DOHH2 (cell line): Measurements from ENCODE around the gene SMIM33.

Experiments
- H3F3A ChIP-seq: fragments of 200-600 bp; sonication (generic), shearing (Covaris generic); 2 replicates; pipeline ENCODE4 v1.6.0; 2016; ENCODE audit warnings: antibody characterized with exemption, mild to moderate bottlenecking; ENCODE audit not compliant: control insufficient read depth, insufficient read depth
- H3K27ac ChIP-seq: fragments of 200-600 bp; sonication (generic); 2 replicates; pipeline ENCODE4 v1.5.1; 2014; ENCODE audit warnings: low read depth, mild to moderate bottlenecking, low read length, moderate library complexity
- H3K27me3 ChIP-seq: fragments of 200-600 bp; sonication (generic); 2 replicates; pipeline ENCODE4 v1.6.1; 2014; ENCODE audit warnings: mild to moderate bottlenecking, low read length, mixed read lengths; ENCODE audit not compliant: control insufficient read depth
- H3K36me3 ChIP-seq: fragments of 200-600 bp; sonication (generic); 2 replicates; pipeline ENCODE4 v1.6.1; 2014; ENCODE audit warnings: mild to moderate bottlenecking, low read length, moderate library complexity, mixed read lengths; ENCODE audit not compliant: control insufficient read depth
- H3K4me1 ChIP-seq: fragments of 200-600 bp; sonication (generic); 2 replicates; pipeline ENCODE4 v1.6.1; 2014; ENCODE audit warnings: mild to moderate bottlenecking, low read length, mixed read lengths; ENCODE audit not compliant: control insufficient read depth
- H3K4me2 ChIP-seq: fragments of 200-600 bp; sonication (generic); 2 replicates; pipeline ENCODE4 v1.6.0; 2014; ENCODE audit warnings: mild to moderate bottlenecking, low read length, moderate library complexity
- H3K4me3 ChIP-seq: fragments of 200-600 bp; sonication (generic); 2 replicates; pipeline ENCODE4 v1.5.1; 2014; ENCODE audit warnings: mild to moderate bottlenecking, low read length, mixed read lengths
- H3K79me2 ChIP-seq: fragments of 200-600 bp; sonication (generic); 2 replicates; pipeline ENCODE4 v1.6.1; 2014; ENCODE audit warnings: mild to moderate bottlenecking, low read length, mixed read lengths; ENCODE audit not compliant: control insufficient read depth
- H3K9me2 ChIP-seq: fragments of 200-600 bp; sonication (generic); replicated peaks from 2 replicates; pipeline ENCODE4 v1.6.1; 2014; ENCODE audit warnings: mild to moderate bottlenecking, low read length, mixed read lengths; ENCODE audit not compliant: control insufficient read depth
- H3K9me3 ChIP-seq: fragments of 200-600 bp; sonication (generic); 2 replicates; pipeline ENCODE4 v1.6.1; 2014; ENCODE audit warnings: antibody characterized with exemption, low read length, mixed read lengths; ENCODE audit not compliant: control insufficient read depth, insufficient read depth
- H4K20me1 ChIP-seq: fragments of 200-600 bp; sonication (generic); 2 replicates; pipeline ENCODE4 v1.6.0; 2014; ENCODE audit warnings: low read depth, mild to moderate bottlenecking, antibody characterized with exemption, low read length, moderate library complexity; ENCODE audit not compliant: control insufficient read depth, insufficient read depth
- CTCF ChIP-seq: fragments of 200-600 bp; sonication (generic); IDR thresholded peaks from one replicate; pipeline ENCODE4 v1.5.1; 2014; ENCODE audit warnings: antibody characterized with exemption, mild to moderate bottlenecking, low read depth, low read length; ENCODE audit not compliant: poor library complexity, severe bottlenecking
- EZH2phosphoT487 ChIP-seq: fragments of 200-600 bp; sonication (generic); IDR thresholded peaks from 2 replicates; pipeline ENCODE4 v1.6.1; 2017; ENCODE audit warnings: borderline replicate concordance, mild to moderate bottlenecking, antibody characterized with exemption, low read length, moderate library complexity, mixed read lengths

Gene SMIM33

GRCh38 chr5:139494256-139494655 lies 23.5 kb downstream of the SMIM33 start:
- no peaks in the 10 kb centered on the region for H3F3A ChIP-seq
- H3K4me3 ChIP-seq: no peak overlapping the region
- H3K36me3 ChIP-seq: no peaks in the 10 kb centered on the region
- no peaks in the 10 kb centered on the region for H3K79me2 ChIP-seq
- H3K27ac ChIP-seq: no peak overlapping the region
- H3K4me1 ChIP-seq: no peaks in the 10 kb centered on the region
- H3K4me2 ChIP-seq: no peak overlapping the region
- H3K9me2 ChIP-seq: no peaks in the 10 kb centered on the region
- no peak for TF ChIP-seq CTCF
- no peak for TF ChIP-seq EZH2phosphoT487
- H3K27me3 ChIP-seq: no peaks in the 10 kb centered on the region
- no peaks in the 10 kb centered on the region for H4K20me1 ChIP-seq
- no peaks in the 10 kb centered on the region for H3K9me3 ChIP-seq

- Histone ChIP-seq H3K9me3 (no peaks in the 10 kb centered on the region), H3K4me2 (no peak overlapping the region), H3K9me2 (no peaks in the 10 kb centered on the region), H3K36me3 (no peaks in the 10 kb centered on the region), H3K27ac (no peak overlapping the region), H3K4me1 (no peaks in the 10 kb centered on the region), H3K79me2 (no peaks in the 10 kb centered on the region), H4K20me1 (no peaks in the 10 kb centered on the region), H3F3A (no peaks in the 10 kb centered on the region), H3K4me3 (no peak overlapping the region), H3K27me3 (no peaks in the 10 kb centered on the region)
- TF ChIP-seq CTCF (no peak), EZH2phosphoT487 (no peak)
Measured at GRCh38 chr5:139494832-139495231, 24.0 kb downstream of the SMIM33 start.

- Histone ChIP-seq H3K4me2 (no peak overlapping the region), H3K27me3 (no peaks in the 10 kb centered on the region), H3K9me2 (no peaks in the 10 kb centered on the region), H4K20me1 (no peaks in the 10 kb centered on the region), H3K4me3 (no peak overlapping the region), H3K27ac (no peak overlapping the region), H3K9me3 (no peaks in the 10 kb centered on the region), H3F3A (no peaks in the 10 kb centered on the region), H3K36me3 (no peaks in the 10 kb centered on the region), H3K79me2 (no peaks in the 10 kb centered on the region), H3K4me1 (no peaks in the 10 kb centered on the region)
- TF ChIP-seq EZH2phosphoT487 (no peak), CTCF (no peak)
Measured at GRCh38 chr5:139495638-139496435, 25.0 kb downstream of the SMIM33 start.
